Sigmoid colon (tissue), 4 donors: Measurements from ENCODE around the gene TTI1.

Experiments used
- POLR2A ChIP-seq, 2 donors: fragments of 450-650 bp; IDR thresholded peaks; one replicate each; pipeline ENCODE4 v1.6.1; 2016; ENCODE audit warnings: antibody characterized with exemption in 2 of 2, mild to moderate bottlenecking in 2 of 2, moderate library complexity in 2 of 2
- POLR2AphosphoS5 ChIP-seq, 4 donors: sonication (generic); formaldehyde crosslinking; IDR thresholded peaks; one replicate each; pipeline ENCODE4 v1.6.1; 2017; ENCODE audit warnings: antibody characterized with exemption in 4 of 4
- TF ChIP-seq, protein P1 (sequence below), 4 experiments: fragments of 450-650 bp in 3 of 4; fragments of 200-600 bp in 1 of 4; IDR thresholded peaks; one replicate each; pipeline ENCODE4 v1.5.1; 2016 to 2019; ENCODE audit warnings: antibody characterized with exemption in 4 of 4, mild to moderate bottlenecking in 3 of 4, moderate library complexity in 2 of 4

DNA sequence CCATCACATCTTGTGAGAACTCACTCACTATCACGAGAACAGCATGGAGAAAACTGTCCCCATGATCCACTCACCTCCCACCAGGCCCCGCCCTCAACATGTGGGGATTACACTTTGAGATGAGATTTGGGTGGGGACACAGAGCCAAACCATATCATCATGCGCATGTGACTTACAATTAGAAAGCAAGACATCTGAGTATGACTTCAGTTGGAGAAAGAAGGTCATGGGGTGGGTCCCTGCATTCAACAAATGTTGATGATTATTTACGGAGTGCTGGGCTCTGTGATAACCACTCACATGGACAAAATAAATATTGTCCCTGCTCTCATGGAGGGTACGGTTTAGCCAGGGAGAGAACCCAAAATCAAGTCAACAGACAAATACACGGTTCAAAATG lies 92.4 kb downstream of the TTI1 start:
- TF ChIP-seq POLR2AphosphoS5 (IDR thresholded peaks at IDR 0.05) (no peak), POLR2A (IDR thresholded peaks at IDR 0.05) (no peak)
- TF ChIP-seq, protein P1, sequence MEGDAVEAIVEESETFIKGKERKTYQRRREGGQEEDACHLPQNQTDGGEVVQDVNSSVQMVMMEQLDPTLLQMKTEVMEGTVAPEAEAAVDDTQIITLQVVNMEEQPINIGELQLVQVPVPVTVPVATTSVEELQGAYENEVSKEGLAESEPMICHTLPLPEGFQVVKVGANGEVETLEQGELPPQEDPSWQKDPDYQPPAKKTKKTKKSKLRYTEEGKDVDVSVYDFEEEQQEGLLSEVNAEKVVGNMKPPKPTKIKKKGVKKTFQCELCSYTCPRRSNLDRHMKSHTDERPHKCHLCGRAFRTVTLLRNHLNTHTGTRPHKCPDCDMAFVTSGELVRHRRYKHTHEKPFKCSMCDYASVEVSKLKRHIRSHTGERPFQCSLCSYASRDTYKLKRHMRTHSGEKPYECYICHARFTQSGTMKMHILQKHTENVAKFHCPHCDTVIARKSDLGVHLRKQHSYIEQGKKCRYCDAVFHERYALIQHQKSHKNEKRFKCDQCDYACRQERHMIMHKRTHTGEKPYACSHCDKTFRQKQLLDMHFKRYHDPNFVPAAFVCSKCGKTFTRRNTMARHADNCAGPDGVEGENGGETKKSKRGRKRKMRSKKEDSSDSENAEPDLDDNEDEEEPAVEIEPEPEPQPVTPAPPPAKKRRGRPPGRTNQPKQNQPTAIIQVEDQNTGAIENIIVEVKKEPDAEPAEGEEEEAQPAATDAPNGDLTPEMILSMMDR (IDR thresholded peaks at IDR 0.05), result no peak
